ENCODE results near the gene GABARAP.

Gene GABARAP

GRCh38 chr17:7242717-7243452 is 636 bp upstream of the GABARAP start (continued):
- TF ChIP-seq ZNF292 (tag by site-specific recombination; IDR thresholded peaks at IDR 0.05; ENCODE audit: borderline replicate concordance, low read depth) (no peak), ZNF202 (tag by site-specific recombination; IDR thresholded peaks at IDR 0.05; ENCODE audit: borderline replicate concordance) (no peak), ZNF555 (tag by site-specific recombination; conservative IDR thresholded peaks at IDR 0.05) (no peak), OVOL3 (tag by site-specific recombination; IDR thresholded peaks at IDR 0.05) (peak; percentile 94), ZBTB6 (tag by site-specific recombination; IDR thresholded peaks at IDR 0.05) (0 out of 2 replicates have a peak, but pooled peaks have one; percentile 16), PRDM10 (tag by site-specific recombination; IDR thresholded peaks at IDR 0.05) (peak; percentile 61; the same call in 1 of the 2 replicates), IKZF3 (tag by site-specific recombination; IDR thresholded peaks at IDR 0.05) (peak; percentile 60; the same call in 1 of the 2 replicates), ZNF335 (tag by site-specific recombination; conservative IDR thresholded peaks at IDR 0.05) (peak; percentile 52), ZNF792 (tag by site-specific recombination; IDR thresholded peaks at IDR 0.05) (no peak), REPIN1 (tag by site-specific recombination; IDR thresholded peaks at IDR 0.05; ENCODE audit: low read depth) (peak; percentile 95), ZBTB44 (tag by site-specific recombination; IDR thresholded peaks at IDR 0.05) (no peak; the same call in 1 of the 2 replicates), GFI1B (tag by site-specific recombination; IDR thresholded peaks at IDR 0.05) (no peak), EGR2 (tag by site-specific recombination; IDR thresholded peaks at IDR 0.05; ENCODE audit: low read depth) (peak; percentile 89), ZNF830 (tag by site-specific recombination; IDR thresholded peaks at IDR 0.05; ENCODE audit: low read depth) (no peak), ZNF280D (tag by site-specific recombination; IDR thresholded peaks at IDR 0.05) (peak; percentile 73; the same call in 1 of the 2 replicates), ZNF558 (tag by site-specific recombination; IDR thresholded peaks at IDR 0.05) (no peak), ZNF132 (tag by site-specific recombination; IDR thresholded peaks at IDR 0.05; ENCODE audit: borderline replicate concordance) (no peak), ZNF626 (tag by site-specific recombination; IDR thresholded peaks at IDR 0.05) (no peak), ZNF274 (IDR thresholded peaks at IDR 0.05; ENCODE audit: low read length) (no peak), ZNF274 (tag by site-specific recombination; IDR thresholded peaks at IDR 0.05; ENCODE audit: borderline replicate concordance) (no peak), ZBTB8A (tag by site-specific recombination; IDR thresholded peaks at IDR 0.05) (peak; percentile 97), ZNF548 (tag by site-specific recombination; IDR thresholded peaks at IDR 0.05) (no peak), PATZ1 (tag by site-specific recombination; IDR thresholded peaks at IDR 0.05) (peak; percentile 97), TCF7L2 (IDR thresholded peaks at IDR 0.05; ENCODE audit: borderline replicate concordance, low read depth, low read length) (no peak), ZFHX2 (tag by site-specific recombination; conservative IDR thresholded peaks at IDR 0.05) (peak; percentile 90)
